EL (cell line): Measurements from ENCODE around the gene GPR171.
"Not testable (repeated sequence)": the region's sequence is repeated elsewhere in the genome, so short reads cannot be mapped to it uniquely, and the experiment has no call there.

Experiments used
- DNase-seq: peaks from one replicate; pipeline ENCODE4 v3.0.0-alpha.2; 2016

The GPR171 gene

DNA sequence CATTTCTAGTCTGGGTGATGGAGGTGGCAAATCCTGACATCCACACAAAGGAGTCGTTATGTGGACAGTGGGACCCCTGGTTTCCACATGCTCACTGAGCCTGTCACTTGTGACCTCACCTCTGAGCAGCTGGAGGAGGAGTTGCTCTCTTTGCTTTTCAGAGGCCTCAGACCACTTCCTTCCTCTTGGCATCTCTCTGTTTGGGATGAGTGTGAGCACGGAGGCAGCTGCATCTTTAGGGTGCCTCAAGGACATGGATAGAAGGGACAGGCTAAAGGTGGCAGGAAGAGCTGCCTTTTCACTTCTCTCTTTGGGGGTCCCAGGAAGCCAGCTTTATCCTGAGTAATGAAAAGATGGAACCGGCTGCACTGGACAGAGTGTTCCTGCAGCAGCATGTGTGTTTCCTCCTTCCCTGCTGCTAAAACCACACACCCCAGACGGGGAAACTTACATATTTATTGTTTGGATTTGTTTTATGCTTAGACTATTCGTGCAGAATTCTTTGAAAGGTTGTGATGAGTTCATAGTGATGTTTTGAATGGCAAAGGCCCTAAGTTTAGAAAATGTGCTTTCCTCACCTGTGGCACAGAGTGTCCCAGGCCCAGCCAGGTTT is 31.8 kb downstream of the GPR171 start:
- no peak for DNase-seq

DNA sequence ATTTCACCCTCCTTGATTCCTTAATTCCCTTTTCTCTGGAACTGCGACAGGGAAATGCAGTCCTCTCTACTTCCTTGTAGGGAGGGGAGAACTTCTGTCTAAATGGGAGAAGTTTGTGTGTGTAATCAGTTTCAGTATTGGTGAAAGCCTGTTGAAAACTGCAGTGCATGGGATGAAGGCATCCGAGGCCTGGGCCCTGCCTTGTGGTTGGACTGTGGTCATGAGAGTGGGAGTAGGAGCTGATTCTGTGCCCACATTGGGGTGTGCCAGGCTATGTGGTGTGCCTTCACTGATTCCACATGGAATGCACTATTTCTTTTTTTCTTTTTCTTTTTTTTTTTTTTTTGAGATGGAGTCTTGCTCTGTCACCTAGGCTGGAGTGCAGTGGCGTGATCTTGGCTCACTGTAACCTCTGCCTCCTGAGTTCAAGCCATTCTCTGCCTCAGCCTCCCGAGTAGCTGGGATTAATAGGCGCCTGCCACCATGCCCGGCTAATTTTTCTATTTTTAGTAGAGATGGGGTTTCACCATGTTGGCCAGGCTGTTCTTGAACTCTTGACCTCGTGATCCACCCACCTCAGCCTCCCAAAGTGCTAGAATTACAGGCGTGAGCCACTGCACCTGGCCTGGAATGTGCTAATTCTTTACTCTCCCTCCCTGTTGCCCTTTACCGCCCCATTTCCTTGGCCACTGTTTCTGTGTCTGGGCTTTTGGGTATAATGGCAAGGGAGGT is 32.9 kb downstream of the GPR171 start:
- DNase-seq: not testable (repeated sequence)

DNA sequence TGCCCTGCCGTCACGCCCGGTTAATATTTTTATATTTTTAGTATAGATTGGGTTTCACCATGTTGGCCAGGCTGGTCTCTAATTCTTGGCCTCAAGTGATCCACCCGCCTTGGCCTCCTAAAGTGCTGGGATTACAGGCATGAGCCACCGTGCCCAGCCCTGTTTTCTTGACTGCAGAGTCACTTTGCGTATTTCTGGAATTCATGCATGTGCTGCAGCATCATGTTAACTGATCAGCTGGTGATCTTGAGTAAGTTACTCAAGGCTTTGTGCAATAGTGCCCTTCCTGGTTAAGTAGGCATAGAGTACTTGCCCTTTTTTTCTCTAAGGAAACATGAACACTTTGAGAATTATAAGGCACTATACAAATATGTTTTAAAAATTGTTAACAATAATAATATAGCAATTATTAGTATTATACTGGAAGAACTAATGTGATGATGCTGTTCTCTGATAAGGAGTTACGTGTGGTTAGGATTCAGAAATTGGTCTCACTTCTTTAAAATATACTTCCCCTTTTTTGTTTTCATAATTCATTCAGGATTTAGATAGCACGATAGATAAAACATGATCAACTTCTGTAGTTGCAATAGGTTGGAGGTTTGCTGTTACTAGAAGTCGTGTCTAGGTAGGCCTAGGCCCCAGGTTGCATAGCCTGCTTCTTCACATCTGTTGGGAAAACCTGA is 33.6 kb downstream of the GPR171 start:
- no peak for DNase-seq

DNA sequence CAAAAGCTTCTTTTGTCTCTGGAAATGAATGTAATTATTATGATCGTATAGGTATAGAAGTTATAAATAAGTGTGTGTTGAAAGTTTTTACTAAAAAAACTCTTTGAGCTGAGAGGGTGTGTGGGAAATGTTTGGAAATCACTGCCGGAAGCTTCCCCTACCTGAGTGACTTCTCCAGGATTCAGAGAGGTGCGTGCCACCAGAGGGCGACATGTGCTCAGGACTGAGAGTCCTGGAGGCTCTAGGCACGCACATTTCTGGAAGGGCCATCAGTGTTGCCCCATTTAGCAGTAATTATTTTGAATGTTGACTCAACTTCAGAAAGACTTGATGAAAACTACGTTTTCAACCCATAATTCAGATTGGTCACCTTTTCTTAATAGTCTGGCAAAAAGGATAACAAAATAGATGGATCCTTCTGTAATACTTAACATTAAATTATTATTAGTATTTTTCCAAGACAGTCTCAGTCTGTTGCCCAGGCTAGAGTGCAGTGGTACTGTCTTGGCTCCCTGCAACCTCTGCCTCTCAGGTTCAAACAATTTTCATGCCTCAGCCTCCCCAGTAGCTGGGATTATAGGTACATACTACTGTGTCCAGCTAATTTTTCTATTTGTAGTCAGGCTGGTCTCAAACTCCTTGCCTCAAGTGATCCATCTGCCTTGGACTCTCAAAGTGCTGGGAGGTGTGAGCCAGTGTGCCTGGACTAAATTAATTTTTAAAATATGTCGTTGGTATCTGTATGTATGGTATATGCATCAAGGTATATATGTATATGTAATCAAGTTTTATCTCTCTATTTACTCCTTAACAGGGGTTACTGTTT is 34.5 kb downstream of the GPR171 start:
- peak; percentile 58 for DNase-seq

DNA sequence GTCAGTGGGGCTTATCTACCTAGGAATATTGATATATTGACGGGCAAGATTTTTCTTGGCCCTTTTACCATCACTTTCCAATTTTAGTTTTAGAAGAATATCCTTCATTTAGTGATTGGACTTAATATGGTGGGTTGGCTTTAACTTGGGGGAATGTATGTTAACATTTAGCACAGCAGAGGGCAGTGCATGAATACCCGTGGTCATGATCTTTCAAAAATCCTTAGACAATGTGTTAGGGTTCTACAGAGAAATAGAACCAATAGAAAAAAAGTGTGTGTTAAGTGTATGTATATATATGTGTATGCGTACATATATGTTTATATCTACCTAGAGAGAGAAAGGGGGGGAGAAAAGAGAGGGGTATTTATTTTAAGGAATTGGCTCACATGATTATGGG is 36.9 kb downstream of the GPR171 start:
- no peak for DNase-seq

DNA sequence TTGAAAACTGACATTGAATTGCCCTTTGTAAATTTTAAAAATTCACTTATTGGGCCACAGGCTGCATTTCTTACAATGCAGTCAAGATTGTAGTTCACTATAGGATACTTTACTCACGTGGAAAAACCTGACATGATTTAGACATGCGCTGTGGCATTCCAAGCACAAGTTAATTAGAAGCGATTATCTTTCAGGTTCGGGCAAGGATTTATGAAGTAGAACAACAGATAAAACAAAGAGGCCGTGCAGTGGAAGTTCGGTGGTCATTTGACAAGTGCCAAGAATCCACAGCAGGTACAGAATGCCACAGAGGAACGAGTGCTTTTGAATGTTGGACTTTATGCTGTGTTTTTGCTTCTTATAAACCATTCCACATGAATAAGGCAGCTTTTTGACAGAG is 37.8 kb downstream of the GPR171 start:
- DNase-seq: no peak

DNA sequence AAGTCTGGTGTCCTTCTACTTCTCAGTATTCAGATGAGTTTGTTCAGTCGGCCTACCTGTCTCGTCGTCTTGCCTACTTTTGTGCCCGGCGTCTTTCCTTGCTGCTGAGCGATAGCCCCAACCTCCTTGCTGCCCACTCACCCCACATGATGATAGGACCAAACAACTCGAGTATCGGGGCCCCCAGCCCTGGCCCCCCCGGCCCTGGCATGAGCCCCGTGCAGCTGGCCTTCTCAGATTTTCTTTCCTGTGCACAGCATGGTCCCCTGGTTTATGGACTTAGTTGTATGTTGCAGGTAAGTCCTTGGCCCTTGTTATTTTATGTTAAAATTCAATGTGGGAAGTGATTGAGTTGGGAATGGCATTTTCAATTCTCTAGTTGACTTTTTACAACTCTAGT is 43.2 kb downstream of the GPR171 start:
- DNase-seq: no peak

DNA sequence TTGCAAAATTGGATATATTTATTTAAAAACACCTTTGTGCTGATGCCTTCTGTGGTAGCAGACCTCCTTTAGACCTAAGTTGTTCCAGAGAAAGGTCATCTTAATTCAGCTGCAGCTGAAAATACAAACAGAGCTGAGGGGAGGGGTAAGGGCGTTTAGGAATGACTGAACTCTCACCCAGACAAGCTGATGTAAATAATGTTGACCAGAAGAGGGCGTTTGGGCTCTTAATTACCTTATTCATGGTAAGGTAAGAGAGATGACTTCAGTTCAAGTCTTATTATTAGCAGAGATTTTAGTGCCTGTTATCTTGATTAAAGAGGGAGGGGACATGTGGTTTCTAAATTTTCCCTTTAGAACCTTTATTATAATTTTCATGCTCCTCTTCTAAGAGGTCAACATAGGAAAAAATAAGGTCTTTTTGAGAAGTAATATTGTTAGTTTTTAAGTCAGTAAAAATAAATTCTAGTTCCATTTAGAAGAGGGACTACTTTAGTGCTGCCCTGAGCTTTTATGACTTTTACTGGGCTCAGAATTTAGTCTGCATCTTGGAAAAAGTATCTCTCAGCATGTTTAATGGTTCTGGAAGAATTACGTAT is 46.3 kb downstream of the GPR171 start:
- DNase-seq: peak; percentile 59

DNA sequence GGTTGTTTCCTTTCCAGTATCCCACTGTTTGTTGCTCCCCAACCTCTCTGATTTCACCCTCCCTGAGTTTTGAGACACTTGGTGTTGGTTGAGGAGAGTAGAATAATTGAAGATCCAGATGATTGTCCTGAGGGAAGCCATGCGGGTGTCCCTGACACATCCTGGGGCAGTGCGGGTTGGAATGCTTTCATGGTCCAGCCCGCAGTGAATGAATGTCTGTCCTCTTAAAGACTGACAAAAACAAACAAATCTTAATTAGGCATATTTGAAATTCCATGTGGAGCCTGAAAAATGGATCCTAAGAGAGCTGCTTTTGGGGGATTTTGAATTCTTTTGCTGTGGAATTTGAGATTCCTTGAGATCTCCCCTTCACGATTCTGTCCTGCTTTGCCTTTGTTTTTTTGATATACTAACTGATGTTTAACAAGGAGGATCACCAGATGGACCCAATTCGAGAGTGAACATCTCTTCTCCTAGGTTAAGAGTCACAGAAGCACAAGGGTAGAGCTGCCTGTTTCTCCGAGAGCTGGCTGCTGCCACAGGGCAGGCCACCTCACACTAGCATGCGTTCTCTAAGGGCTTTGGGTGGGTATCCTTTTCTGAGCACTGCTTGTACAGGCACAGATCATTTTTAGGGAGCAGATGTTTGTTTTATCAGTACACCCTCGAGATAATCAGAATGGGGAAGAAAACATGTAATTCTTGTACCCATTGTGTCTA is 47.4 kb downstream of the GPR171 start:
- peak; percentile 28 for DNase-seq

DNA sequence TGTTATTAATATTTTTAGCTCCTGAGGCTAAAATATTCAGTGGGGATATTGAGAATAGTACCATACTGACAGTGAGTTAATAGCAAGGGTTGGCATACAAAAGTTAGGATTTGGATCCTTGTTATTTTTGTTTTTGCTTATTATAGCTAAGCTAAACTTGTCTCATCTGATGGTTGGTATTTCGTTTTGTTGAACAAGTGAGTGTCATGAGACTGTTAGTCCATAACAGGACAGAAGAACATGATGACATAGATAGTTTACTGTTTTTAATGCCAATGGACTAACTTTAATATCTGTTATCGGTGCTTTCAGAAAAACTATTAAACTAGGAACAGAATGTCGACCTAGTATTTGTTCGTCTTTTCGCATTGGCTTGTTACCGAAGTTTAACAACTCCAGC is 48.5 kb downstream of the GPR171 start:
- no peak for DNase-seq

DNA sequence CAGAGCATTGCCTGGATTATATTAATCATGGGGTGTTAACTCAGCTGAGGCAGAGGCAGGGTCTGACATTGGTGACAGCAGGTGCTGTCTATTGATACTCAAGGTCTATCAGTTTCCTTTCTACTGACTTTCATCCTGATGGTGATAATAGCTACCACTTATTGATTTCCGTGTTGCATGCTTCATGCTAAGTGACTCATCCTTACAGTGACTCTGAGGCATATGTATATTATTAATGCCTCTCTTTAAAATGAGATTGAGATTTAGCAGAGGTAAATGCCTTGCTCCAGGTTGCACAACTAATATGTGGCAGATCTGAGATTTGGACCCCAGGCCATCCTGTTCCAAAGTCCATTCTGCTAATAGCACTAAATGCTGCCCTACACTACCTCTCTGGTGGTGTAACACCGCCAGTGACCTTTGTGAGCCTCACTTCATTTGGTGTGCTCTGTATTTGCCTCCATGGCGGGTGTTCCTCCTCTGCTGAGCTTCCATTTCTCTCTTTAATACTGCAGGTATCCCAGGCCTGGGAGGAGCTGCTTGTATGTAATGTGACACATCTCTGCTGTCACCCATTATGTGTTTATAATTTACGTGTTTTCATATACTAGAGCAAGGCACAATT is 50.4 kb downstream of the GPR171 start:
- DNase-seq: no peak
